Loucy (cell line): ENCODE results near the gene COQ5.

Source experiments
- CTCF ChIP-seq: fragments of 200-600 bp; sonication (generic); conservative IDR thresholded peaks from 2 replicates; pipeline ENCODE4 v1.5.1; 2014; ENCODE audit warnings: mild to moderate bottlenecking, antibody characterized with exemption, low read length
- EZH2phosphoT487 ChIP-seq: fragments of 200-600 bp; IDR thresholded peaks from 2 replicates; pipeline ENCODE4 v1.6.1; 2018; ENCODE audit warnings: antibody characterized with exemption, mild to moderate bottlenecking, moderate library complexity, borderline replicate concordance

GRCh38 chr12:120540445-120540844, 11.5 kb upstream of the COQ5 start:
- no peak for TF ChIP-seq CTCF
- TF ChIP-seq EZH2phosphoT487: no peak
